ENCODE data around the gene FBXO2.

The FBXO2 gene

DNA sequence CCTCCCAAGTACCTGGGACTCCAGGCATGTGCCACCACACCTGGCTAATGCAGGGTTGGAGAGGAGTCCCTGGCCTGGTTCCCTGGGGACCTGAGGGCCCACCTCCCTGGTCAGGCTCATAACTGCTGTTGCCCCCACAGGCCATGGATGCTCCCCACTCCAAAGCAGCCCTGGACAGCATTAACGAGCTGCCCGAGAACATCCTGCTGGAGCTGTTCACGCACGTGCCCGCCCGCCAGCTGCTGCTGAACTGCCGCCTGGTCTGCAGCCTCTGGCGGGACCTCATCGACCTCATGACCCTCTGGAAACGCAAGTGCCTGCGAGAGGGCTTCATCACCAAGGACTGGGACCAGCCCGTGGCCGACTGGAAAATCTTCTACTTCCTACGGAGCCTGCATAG is 14.3 kb upstream of the FBXO2 start:
- Histone ChIP-seq H3K9me3 (no peaks in the 10 kb centered on the region), H3K4me1 (peaks cover 0 to 15% (median 2%) of the 10 kb centered on the region in 4 donors), H3K27me3 (no peaks in the 10 kb centered on the region), H3K4me3 (no peak overlapping the region), H3K36me3 (peaks cover 8 to 33% (median 24%) of the 10 kb centered on the region in 3 donors), H3K27ac (no peak overlapping the region)
- TF ChIP-seq, protein P1, sequence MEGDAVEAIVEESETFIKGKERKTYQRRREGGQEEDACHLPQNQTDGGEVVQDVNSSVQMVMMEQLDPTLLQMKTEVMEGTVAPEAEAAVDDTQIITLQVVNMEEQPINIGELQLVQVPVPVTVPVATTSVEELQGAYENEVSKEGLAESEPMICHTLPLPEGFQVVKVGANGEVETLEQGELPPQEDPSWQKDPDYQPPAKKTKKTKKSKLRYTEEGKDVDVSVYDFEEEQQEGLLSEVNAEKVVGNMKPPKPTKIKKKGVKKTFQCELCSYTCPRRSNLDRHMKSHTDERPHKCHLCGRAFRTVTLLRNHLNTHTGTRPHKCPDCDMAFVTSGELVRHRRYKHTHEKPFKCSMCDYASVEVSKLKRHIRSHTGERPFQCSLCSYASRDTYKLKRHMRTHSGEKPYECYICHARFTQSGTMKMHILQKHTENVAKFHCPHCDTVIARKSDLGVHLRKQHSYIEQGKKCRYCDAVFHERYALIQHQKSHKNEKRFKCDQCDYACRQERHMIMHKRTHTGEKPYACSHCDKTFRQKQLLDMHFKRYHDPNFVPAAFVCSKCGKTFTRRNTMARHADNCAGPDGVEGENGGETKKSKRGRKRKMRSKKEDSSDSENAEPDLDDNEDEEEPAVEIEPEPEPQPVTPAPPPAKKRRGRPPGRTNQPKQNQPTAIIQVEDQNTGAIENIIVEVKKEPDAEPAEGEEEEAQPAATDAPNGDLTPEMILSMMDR (IDR thresholded peaks at IDR 0.05), result no peak
- no peak for DNase-seq
- intact Hi-C loops (cut with DNase I; ENCODE audit: low total_unique reads), result no loop called here

DNA sequence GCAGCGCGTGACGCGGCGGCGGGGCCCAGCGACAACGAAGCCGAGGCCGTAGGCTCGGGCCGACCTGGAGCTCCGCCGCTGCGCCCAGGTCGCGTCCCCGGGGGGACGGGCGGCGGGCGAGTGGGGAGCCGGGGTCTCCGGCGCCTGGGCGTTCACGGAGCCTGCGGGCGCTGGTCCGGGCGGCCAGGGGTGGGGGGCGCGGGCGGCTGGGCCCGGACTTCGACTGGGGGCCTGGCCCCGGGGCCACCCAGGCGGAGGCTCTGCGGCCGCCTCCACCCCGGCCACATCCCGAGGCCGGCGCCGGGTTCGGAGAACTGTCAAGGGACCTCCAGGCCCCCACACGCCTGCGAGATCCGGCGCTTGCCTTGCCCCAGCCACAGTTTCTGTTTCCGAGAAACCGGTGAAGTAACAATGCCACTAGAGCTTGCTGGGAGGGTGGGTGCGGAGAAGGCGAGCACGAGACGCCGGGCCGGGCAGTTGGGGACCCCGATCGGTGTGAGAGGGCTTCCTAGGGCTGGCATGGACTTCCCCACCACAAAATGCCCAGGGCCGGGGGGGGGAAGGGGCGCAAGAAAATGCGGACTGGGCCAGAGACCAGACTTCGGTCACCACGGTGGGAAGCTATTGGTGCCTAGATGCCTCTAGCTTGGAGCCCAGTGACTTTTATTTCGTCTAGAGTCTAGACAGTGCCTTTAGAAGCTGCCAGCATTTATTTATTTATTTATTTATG is 10.3 kb upstream of the FBXO2 start:
- Histone ChIP-seq H3K9me3 (no peaks in the 10 kb centered on the region), H3K36me3 (peaks cover 0 to 28% (median 9%) of the 10 kb centered on the region in 3 donors), H3K27me3 (no peaks in the 10 kb centered on the region), H3K4me3 (peak overlapping the region; percentile 55 to 65), H3K4me1 (peaks cover 0 to 15% (median 2%) of the 10 kb centered on the region in 4 donors), H3K27ac (peak overlapping the region; percentile 69 to 78)
- no peak for DNase-seq
- TF ChIP-seq, protein P1 (IDR thresholded peaks at IDR 0.05), result no peak
- intact Hi-C loops (cut with DNase I; ENCODE audit: low total_unique reads), result no loop called here

GRCh38 chr1:11661103-11661502 is 6.9 kb upstream of the FBXO2 start:
- peaks cover 0 to 42% (median 9%) of the 10 kb centered on the region in 3 donors for H3K36me3 ChIP-seq
- intact Hi-C loops (cut with DNase I; ENCODE audit: low total_unique reads), result no loop called here
- DNase-seq, result no peak

GRCh38 chr1:11659748-11660147 is 5.5 kb upstream of the FBXO2 start:
- Histone ChIP-seq H3K4me3 (no peak overlapping the region), H3K36me3 (peaks cover 0 to 42% (median 9%) of the 10 kb centered on the region in 3 donors), H3K9me3 (no peaks in the 10 kb centered on the region), H3K4me1 (peaks cover 0 to 25% (median 13%) of the 10 kb centered on the region in 4 donors), H3K27me3 (no peaks in the 10 kb centered on the region), H3K27ac (no peak overlapping the region)
- TF ChIP-seq, protein P1 (IDR thresholded peaks at IDR 0.05), result no peak
- no peak for DNase-seq
- intact Hi-C loops (cut with DNase I; ENCODE audit: low total_unique reads), result loop anchor here (10.0 kb wide), 1 partner anchor 145 kb away; the partner anchor contains the start of genes CLCN6 and MTHFR

More at GRCh38 chr1:11661103-11661502, 6.9 kb upstream of the FBXO2 start:
- Histone ChIP-seq H3K4me1 (peaks cover 0 to 15% (median 2%) of the 10 kb centered on the region in 4 donors), H3K9me3 (no peaks in the 10 kb centered on the region), H3K4me3 (no peak overlapping the region), H3K27me3 (no peaks in the 10 kb centered on the region), H3K27ac (no peak overlapping the region)
- TF ChIP-seq, protein P1 (IDR thresholded peaks at IDR 0.05), result no peak

- Histone ChIP-seq H3K36me3 (peaks cover 0 to 42% (median 9%) of the 10 kb centered on the region in 3 donors), H3K4me1 (peaks cover 0 to 22% (median 18%) of the 10 kb centered on the region in 4 donors), H3K4me3 (no peak overlapping the region), H3K27me3 (no peaks in the 10 kb centered on the region), H3K27ac (no peak overlapping the region), H3K9me3 (no peaks in the 10 kb centered on the region)
- DNase-seq, result peak in 1 of 2 donors; percentile 53
- intact Hi-C loops (cut with DNase I; ENCODE audit: low total_unique reads), result loop anchor here (10.0 kb wide), 1 partner anchor 146 kb away; the partner anchor contains the start of genes CLCN6 and MTHFR
- TF ChIP-seq, protein P1 (IDR thresholded peaks at IDR 0.05), result no peak
These were observed 4.3 kb upstream of the FBXO2 start for GRCh38 chr1:11658542-11658941.
